OCI-LY1 (cell line): ENCODE data around the gene KRTAP10-4.

Experiments used
- H2AFZ ChIP-seq: fragments of 200-600 bp; sonication (generic), shearing (Covaris generic); 2 replicates; pipeline ENCODE4 v1.6.0; 2014; ENCODE audit warnings: antibody characterized with exemption, mild to moderate bottlenecking, low read length
- H3F3A ChIP-seq: fragments of 200-600 bp; sonication (generic), shearing (Covaris generic); 2 replicates; pipeline ENCODE4 v1.6.0; 2014; ENCODE audit warnings: mild to moderate bottlenecking, antibody characterized with exemption, low read length, moderate library complexity; ENCODE audit not compliant: insufficient read depth
- H3K27ac ChIP-seq: fragments of 200-600 bp; sonication (generic); 2 replicates; pipeline ENCODE4 v1.5.1; 2014; ENCODE audit warnings: low read length, mixed run types, mild to moderate bottlenecking, low read depth; ENCODE audit not compliant: poor library complexity, severe bottlenecking
- H3K27me3 ChIP-seq: fragments of 200-600 bp; sonication (generic); 2 replicates; pipeline ENCODE4 v1.6.0; 2014; ENCODE audit warnings: antibody characterized with exemption, mild to moderate bottlenecking, low read length, moderate library complexity; ENCODE audit not compliant: insufficient read depth
- H3K36me3 ChIP-seq: fragments of 200-600 bp; sonication (generic); 2 replicates; pipeline ENCODE4 v1.6.1; 2014; ENCODE audit warnings: mild to moderate bottlenecking, antibody characterized with exemption, low read length, moderate library complexity, mixed read lengths; ENCODE audit not compliant: insufficient read depth
- H3K4me1 ChIP-seq: fragments of 200-600 bp; sonication (generic); 2 replicates; pipeline ENCODE4 v1.5.1; 2014; ENCODE audit warnings: mild to moderate bottlenecking, low read length, moderate library complexity; ENCODE audit not compliant: insufficient read depth, severe bottlenecking
- H3K4me2 ChIP-seq: fragments of 200-600 bp; sonication (generic), shearing (Covaris generic); 2 replicates; pipeline ENCODE4 v1.6.1; 2014; ENCODE audit warnings: low read length
- H3K4me3 ChIP-seq: fragments of 200-600 bp; sonication (generic); 2 replicates; pipeline ENCODE4 v1.5.1; 2014; ENCODE audit warnings: low read length, low read depth, mild to moderate bottlenecking, mixed read lengths; ENCODE audit not compliant: poor library complexity, severe bottlenecking
- H3K79me2 ChIP-seq: fragments of 200-600 bp; shearing (Covaris generic); 2 replicates; pipeline ENCODE4 v1.6.1; 2016; ENCODE audit warnings: mixed run types, low read length, mixed read lengths; ENCODE audit not compliant: insufficient read depth
- H3K9ac ChIP-seq: fragments of 200-600 bp; sonication (generic), shearing (Covaris generic); 2 replicates; pipeline ENCODE4 v1.6.1; 2014; ENCODE audit warnings: mild to moderate bottlenecking, low read length, mixed read lengths
- H3K9me2 ChIP-seq: fragments of 200-600 bp; sonication (generic), shearing (Covaris generic); 2 replicates; pipeline ENCODE4 v1.6.1; 2014; ENCODE audit warnings: low read depth, mild to moderate bottlenecking, low read length, mixed read lengths
- H3K9me3 ChIP-seq: fragments of 200-600 bp; shearing (Covaris generic); 2 replicates; pipeline ENCODE4 v1.6.1; 2014; ENCODE audit warnings: low read length, mixed read lengths
- H4K20me1 ChIP-seq: fragments of 200-600 bp; sonication (generic), shearing (Covaris generic); 2 replicates; pipeline ENCODE4 v1.6.0; 2016; ENCODE audit warnings: mild to moderate bottlenecking, low read length; ENCODE audit not compliant: insufficient read depth
- CTCF ChIP-seq: fragments of 200-600 bp; sonication (generic), shearing (Covaris generic); IDR thresholded peaks from 2 replicates; pipeline ENCODE4 v1.5.1; 2017; ENCODE audit warnings: mild to moderate bottlenecking, antibody characterized with exemption, low read length, moderate library complexity, mixed read lengths
- EZH2 ChIP-seq: fragments of 200-600 bp; sonication (generic), shearing (Covaris generic); IDR thresholded peaks from 2 replicates; pipeline ENCODE4 v1.8.0; 2017; ENCODE audit warnings: borderline replicate concordance, mixed run types, mild to moderate bottlenecking, antibody characterized with exemption, low read length, moderate library complexity, mixed read lengths

Gene KRTAP10-4

GRCh38 chr21:44533891-44534627 is 39.5 kb upstream of the KRTAP10-4 start:
- Histone ChIP-seq H3F3A (no peaks in the 10 kb centered on the region), H3K4me3 (no peak overlapping the region), H3K4me2 (no peak overlapping the region), H3K9ac (no peak overlapping the region), H3K9me3 (no peaks in the 10 kb centered on the region), H4K20me1 (no peaks in the 10 kb centered on the region), H3K27me3 (no peaks in the 10 kb centered on the region), H3K79me2 (no peaks in the 10 kb centered on the region), H3K4me1 (no peaks in the 10 kb centered on the region), H3K27ac (no peak overlapping the region), H3K36me3 (no peaks in the 10 kb centered on the region), H3K9me2 (no peaks in the 10 kb centered on the region), H2AFZ (no peak overlapping the region)
- no peak for TF ChIP-seq CTCF
- no peak for TF ChIP-seq EZH2

- TF ChIP-seq EZH2, result no peak
- TF ChIP-seq CTCF, result no peak
- H3K27ac ChIP-seq, result no peak overlapping the region
- H2AFZ ChIP-seq, result no peak overlapping the region
- no peak overlapping the region for H3K4me3 ChIP-seq
- H3K36me3 ChIP-seq, result no peaks in the 10 kb centered on the region
- no peak overlapping the region for H3K4me2 ChIP-seq
- no peak overlapping the region for H3K9ac ChIP-seq
- H3K9me2 ChIP-seq, result no peaks in the 10 kb centered on the region
- H3K4me1 ChIP-seq, result no peaks in the 10 kb centered on the region
- H3K9me3 ChIP-seq, result no peaks in the 10 kb centered on the region
- no peaks in the 10 kb centered on the region for H3F3A ChIP-seq
- no peaks in the 10 kb centered on the region for H3K79me2 ChIP-seq
- no peaks in the 10 kb centered on the region for H4K20me1 ChIP-seq
- H3K27me3 ChIP-seq, result no peaks in the 10 kb centered on the region
Measured at GRCh38 chr21:44534688-44535087, 38.8 kb upstream of the KRTAP10-4 start.

DNA sequence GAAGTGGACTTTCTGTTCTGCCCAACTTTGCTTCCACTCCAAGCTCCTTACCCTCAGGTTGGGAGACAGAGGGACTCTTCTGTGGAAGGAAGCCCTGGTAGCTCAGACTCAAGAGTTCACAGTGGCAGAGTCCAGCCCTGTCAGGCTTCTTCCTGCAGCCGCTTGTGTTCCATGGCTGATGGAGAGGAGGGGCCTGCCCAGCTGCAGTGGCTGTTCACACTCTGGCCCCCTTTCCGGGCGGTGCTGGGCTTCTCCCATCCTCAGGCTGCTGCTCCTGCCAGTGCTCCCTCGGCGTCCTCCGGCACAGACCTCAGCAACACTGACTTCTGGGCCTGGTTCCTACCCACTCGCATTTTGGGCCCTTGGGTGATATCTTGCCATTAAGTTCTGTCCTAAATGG is 37.6 kb upstream of the KRTAP10-4 start:
- Histone ChIP-seq H3K79me2 (no peaks in the 10 kb centered on the region), H3K9me2 (no peaks in the 10 kb centered on the region), H3K27me3 (no peaks in the 10 kb centered on the region), H3K4me3 (no peak overlapping the region), H2AFZ (no peak overlapping the region), H3F3A (no peaks in the 10 kb centered on the region), H3K9me3 (no peaks in the 10 kb centered on the region), H3K4me1 (no peaks in the 10 kb centered on the region), H3K27ac (no peak overlapping the region), H3K4me2 (no peak overlapping the region), H4K20me1 (no peaks in the 10 kb centered on the region), H3K36me3 (no peaks in the 10 kb centered on the region), H3K9ac (no peak overlapping the region)
- TF ChIP-seq EZH2 (no peak), CTCF (no peak)
